Measurements from ENCODE around the gene RNF144B.

Gene RNF144B

GRCh38 chr6:18481870-18482269, 94.7 kb downstream of the RNF144B start:
- Histone ChIP-seq H3K79me2 (ENCODE audit: insufficient read depth, low read depth) (no peaks in the 10 kb centered on the region), H3K4me2 (no peak overlapping the region), H2AFZ (ENCODE audit: low read depth) (no peak overlapping the region), H3K27ac (no peak overlapping the region), H3K27me3 (ENCODE audit: insufficient read depth, low read depth) (no peaks in the 10 kb centered on the region), H3K4me1 (ENCODE audit: low read depth, poor library complexity, severe bottlenecking) (no peaks in the 10 kb centered on the region), H3K36me3 (ENCODE audit: insufficient read depth) (no peaks in the 10 kb centered on the region), H4K20me1 (ENCODE audit: insufficient read depth) (no peaks in the 10 kb centered on the region), H3K9ac (no peak overlapping the region), H3K4me3 (IDR thresholded peaks at IDR 0.05; ENCODE audit: insufficient read depth, low read depth, low read length) (no peak overlapping the region)
- TF ChIP-seq CTCF (conservative IDR thresholded peaks at IDR 0.05; ENCODE audit: low read depth, low read length) = no peak

GRCh38 chr6:18485660-18486435, 98.7 kb downstream of the RNF144B start:
- no peaks in the 10 kb centered on the region for H3K79me2 ChIP-seq (ENCODE audit: insufficient read depth, low read depth)

GRCh38 chr6:18488004-18488403, 100.9 kb downstream of the RNF144B start:
- Histone ChIP-seq H2AFZ (ENCODE audit: low read depth) (no peak overlapping the region), H3K9ac (no peak overlapping the region), H3K4me3 (IDR thresholded peaks at IDR 0.05; ENCODE audit: insufficient read depth, low read depth, low read length) (no peak overlapping the region), H3K27ac (no peak overlapping the region), H3K27me3 (ENCODE audit: insufficient read depth, low read depth) (no peaks in the 10 kb centered on the region), H3K4me1 (ENCODE audit: low read depth, poor library complexity, severe bottlenecking) (no peaks in the 10 kb centered on the region), H4K20me1 (ENCODE audit: insufficient read depth) (no peaks in the 10 kb centered on the region), H3K4me2 (no peak overlapping the region), H3K36me3 (ENCODE audit: insufficient read depth) (no peaks in the 10 kb centered on the region), H3K79me2 (ENCODE audit: insufficient read depth, low read depth) (no peaks in the 10 kb centered on the region)
- no peak for TF ChIP-seq CTCF (conservative IDR thresholded peaks at IDR 0.05; ENCODE audit: low read depth, low read length)

More at GRCh38 chr6:18485660-18486435, 98.7 kb downstream of the RNF144B start:
- no peaks in the 10 kb centered on the region for H3K4me1 ChIP-seq (ENCODE audit: low read depth, poor library complexity, severe bottlenecking)
- H3K9ac ChIP-seq = no peak overlapping the region
- no peak overlapping the region for H3K4me3 ChIP-seq (IDR thresholded peaks at IDR 0.05; ENCODE audit: insufficient read depth, low read depth, low read length)
- H3K27me3 ChIP-seq (ENCODE audit: insufficient read depth, low read depth) = no peaks in the 10 kb centered on the region
- no peaks in the 10 kb centered on the region for H3K36me3 ChIP-seq (ENCODE audit: insufficient read depth)
- no peak for TF ChIP-seq CTCF (conservative IDR thresholded peaks at IDR 0.05; ENCODE audit: low read depth, low read length)
- no peaks in the 10 kb centered on the region for H4K20me1 ChIP-seq (ENCODE audit: insufficient read depth)
- H3K4me2 ChIP-seq = no peak overlapping the region
- no peak overlapping the region for H3K27ac ChIP-seq
- H2AFZ ChIP-seq (ENCODE audit: low read depth) = no peak overlapping the region

GRCh38 chr6:18488526-18489270, 101.5 kb downstream of the RNF144B start:
- no peak overlapping the region for H2AFZ ChIP-seq (ENCODE audit: low read depth)
- no peak overlapping the region for H3K9ac ChIP-seq
- no peaks in the 10 kb centered on the region for H3K4me1 ChIP-seq (ENCODE audit: low read depth, poor library complexity, severe bottlenecking)
- H3K79me2 ChIP-seq (ENCODE audit: insufficient read depth, low read depth) = no peaks in the 10 kb centered on the region
- H3K4me2 ChIP-seq = no peak overlapping the region
- H3K27me3 ChIP-seq (ENCODE audit: insufficient read depth, low read depth) = no peaks in the 10 kb centered on the region
- H4K20me1 ChIP-seq (ENCODE audit: insufficient read depth) = no peaks in the 10 kb centered on the region
- TF ChIP-seq CTCF (conservative IDR thresholded peaks at IDR 0.05; ENCODE audit: low read depth, low read length) = no peak
- H3K4me3 ChIP-seq (IDR thresholded peaks at IDR 0.05; ENCODE audit: insufficient read depth, low read depth, low read length) = no peak overlapping the region
- H3K36me3 ChIP-seq (ENCODE audit: insufficient read depth) = no peaks in the 10 kb centered on the region
- H3K27ac ChIP-seq = no peak overlapping the region
